Measurements from ENCODE around the gene TCF3.

DNA sequence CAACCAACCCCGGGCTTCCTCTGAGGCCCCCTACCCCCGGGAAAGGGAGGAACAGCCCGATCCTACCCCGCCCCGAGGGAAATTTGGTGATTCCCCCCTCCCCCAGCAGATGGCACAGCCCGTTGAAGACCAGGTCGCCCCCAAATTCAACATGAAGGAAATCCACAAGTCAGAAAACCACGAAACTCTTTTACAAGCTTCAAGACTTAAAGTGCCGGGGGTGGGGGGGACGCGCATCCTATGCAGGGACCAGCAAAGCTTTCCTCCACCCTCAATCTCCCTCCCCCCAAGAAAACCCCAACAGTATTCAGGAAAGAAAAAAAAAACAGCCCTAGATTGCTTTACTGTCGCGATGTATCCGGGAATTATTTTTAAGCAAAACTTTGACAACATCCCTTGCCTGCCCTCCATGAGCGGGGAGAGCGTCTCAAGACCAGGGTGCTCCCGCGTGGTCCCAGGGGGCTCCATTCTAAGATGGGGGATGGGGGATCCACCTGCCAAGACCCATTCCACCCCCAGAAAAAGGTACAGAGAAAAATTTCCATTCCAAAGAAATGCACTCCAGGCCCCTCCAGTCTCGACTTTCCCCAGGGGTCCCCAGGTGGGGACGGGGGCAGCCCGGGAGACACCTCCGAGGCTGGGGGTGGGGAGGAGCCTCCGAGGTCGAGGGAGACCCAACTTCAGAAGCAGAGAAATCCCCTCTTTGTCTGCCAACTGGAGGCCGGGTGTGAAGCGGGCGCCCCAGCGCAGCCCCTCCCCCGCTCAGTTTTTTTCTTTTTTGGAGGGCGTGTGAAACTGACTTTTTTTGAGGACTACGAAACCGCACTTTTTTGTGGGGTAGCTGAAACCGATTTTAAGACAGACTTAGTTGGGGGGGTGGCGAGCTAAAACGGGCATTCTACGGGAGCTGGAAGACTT, 1.5 kb downstream of the TCF3 start:
- TF ChIP-seq NRF1 (conservative IDR thresholded peaks at IDR 0.05; ENCODE audit: low read depth, low read length) (no peak), CTCF (IDR thresholded peaks at IDR 0.05 in 2 of 3, conservative IDR thresholded peaks at IDR 0.05 in 1 of 3; ENCODE audit: control insufficient read depth in 2 of 3, extremely low read depth in 1 of 3, insufficient read depth in 1 of 3, low read depth in 3 of 3, low read length in 3 of 3) (peak in 2 of 3 experiments; percentile 11 to 12; a peak in 1 of 6 replicates), POLR2AphosphoS2 (IDR thresholded peaks at IDR 0.05; ENCODE audit: low read depth, low read length) (no peak), POLR2AphosphoS5 (IDR thresholded peaks at IDR 0.05; ENCODE audit: low read length) (no peak), CREB1 (IDR thresholded peaks at IDR 0.05; ENCODE audit: low read depth) (no peak; the same call in 1 of the 2 replicates), ZBED1 (IDR thresholded peaks at IDR 0.05; ENCODE audit: borderline replicate concordance) (no peak; the same call in 1 of the 2 replicates), RBBP5 (conservative IDR thresholded peaks at IDR 0.05) (no peak), ZNF384 (IDR thresholded peaks at IDR 0.05; ENCODE audit: borderline replicate concordance, low read depth, low read length) (peak; percentile 95), MEF2A (IDR thresholded peaks at IDR 0.05; ENCODE audit: insufficient read depth, low read depth, low read length) (0 out of 2 replicates have a peak, but pooled peaks have one; percentile 54), PKNOX1 (IDR thresholded peaks at IDR 0.05) (no peak)
- TF ChIP-seq, protein P1, sequence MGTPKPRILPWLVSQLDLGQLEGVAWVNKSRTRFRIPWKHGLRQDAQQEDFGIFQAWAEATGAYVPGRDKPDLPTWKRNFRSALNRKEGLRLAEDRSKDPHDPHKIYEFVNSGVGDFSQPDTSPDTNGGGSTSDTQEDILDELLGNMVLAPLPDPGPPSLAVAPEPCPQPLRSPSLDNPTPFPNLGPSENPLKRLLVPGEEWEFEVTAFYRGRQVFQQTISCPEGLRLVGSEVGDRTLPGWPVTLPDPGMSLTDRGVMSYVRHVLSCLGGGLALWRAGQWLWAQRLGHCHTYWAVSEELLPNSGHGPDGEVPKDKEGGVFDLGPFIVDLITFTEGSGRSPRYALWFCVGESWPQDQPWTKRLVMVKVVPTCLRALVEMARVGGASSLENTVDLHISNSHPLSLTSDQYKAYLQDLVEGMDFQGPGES (IDR thresholded peaks at IDR 0.05): no peak

Data from GM12878 (cell line).